SK-N-DZ (cell line): ENCODE results near the gene LILRA2. TPM values are rescaled to one million over a fixed set of nuclear protein-coding genes. Genes with fewer than 3 reads are reported as not detected.
"Not testable (repeated sequence)": the region's sequence is repeated elsewhere in the genome, so short reads cannot be mapped to it uniquely, and the experiment has no call there.

ENCODE experiments used
- DNase-seq: peaks from one replicate; pipeline ENCODE4 v3.0.0-alpha.2; 2015; ENCODE audit warnings: low spot score
- polyA plus RNA-seq, 2 experiments: library from polyadenylated mRNA; depleted of rRNA; stranded (reverse); fragments of >200 nt; gene quantifications; 2 replicates each; pipeline ENCODE4 v1.2.3, GENCODE V29; 2014

The LILRA2 gene
- not detected in 2 replicates for polyA plus RNA-seq (2014; cell fraction: cytosol; rRNA removed)
- polyA plus RNA-seq (2014; cell fraction: nucleus; rRNA removed) = not detected in 2 replicates

DNA sequence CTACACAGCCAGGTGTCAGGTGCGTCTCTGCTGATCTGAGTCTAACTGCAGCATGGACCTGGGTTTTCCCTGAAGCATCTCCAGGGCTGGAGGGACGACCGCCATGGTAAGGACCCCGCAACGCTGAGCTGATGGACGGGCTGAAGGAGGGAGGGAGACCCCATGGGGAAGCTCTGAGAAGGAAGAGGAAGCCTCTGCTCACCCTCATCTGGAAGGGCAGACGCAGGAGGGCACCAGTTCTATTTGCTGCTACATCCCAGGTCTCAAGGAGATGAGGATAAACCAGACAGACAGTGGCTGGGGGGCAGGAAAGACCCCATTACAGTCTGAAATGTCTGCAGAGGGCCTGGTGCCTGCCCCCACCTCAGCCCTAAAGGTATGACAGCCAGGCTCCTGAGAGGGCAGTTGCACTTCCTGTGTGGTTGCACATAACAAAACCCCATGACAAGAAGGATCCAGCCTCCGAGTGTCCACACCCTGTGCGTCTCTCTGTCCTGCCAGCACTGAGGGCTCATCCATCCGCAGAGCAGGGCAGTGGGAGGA, at the start of gene LILRA2:
LILRA2 (plus strand) TSS at position 461 of the 543 bp plus-strand sequence. CDS start 89 bp downstream, outside the sequence.
- DNase-seq = no peak

DNA sequence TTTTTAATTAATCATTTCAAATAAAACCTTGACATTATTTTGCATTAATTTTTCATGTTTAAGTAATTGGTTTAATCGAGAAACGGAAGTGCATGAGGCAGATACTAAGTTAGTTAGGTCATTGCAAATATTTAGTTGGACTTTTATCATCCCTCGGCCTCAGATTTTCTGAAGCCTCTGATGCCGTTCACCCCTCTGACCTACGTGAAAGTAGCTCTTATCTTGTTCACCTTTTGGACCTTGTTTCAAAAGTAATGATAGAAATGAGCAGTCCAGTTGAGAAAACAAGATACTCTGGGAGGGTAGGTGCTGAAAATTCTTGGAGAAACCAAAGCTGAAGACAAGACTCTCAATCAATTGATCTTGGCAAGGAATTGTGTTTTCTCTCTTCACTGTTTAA, 48.0 kb upstream of the LILRA2 start:
- no peak for DNase-seq

DNA sequence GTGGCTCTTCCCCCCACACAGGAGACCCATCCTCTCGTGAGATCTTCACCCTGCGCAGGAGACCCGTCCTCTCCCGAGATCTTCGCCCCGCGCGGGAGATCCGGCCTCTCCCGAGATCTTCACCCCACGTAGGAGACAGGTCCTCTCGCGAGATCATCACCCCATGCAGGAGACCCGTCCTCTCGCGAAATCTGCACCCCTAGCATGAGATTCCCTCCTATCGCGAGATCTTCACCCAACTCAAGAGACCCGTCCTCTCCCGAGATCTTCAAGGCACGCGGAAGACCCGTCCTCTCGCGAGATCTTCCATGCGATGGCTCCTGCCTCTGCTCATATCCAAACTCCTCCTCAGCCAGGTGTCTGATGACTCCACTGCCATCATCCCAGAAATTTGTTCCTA, 46.6 kb upstream of the LILRA2 start:
- DNase-seq = no peak

DNA sequence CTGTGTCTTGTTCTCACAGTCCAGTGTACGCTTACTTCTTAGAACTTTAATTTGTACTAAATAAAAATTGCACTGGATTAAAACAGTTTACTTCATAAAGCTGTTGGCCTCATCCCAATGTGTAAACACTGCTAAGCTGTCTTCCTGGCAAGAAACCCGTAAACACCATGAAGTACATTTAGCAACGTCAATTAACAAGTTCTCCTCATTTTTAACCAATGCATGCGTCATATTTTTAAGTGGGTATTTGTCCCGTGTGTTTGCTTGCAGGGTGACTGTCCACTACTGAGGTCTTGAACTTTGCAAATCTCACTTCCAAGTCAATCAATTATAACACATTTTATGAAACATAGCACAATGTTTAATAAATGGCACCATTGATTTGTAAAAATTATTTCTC, 42.7 kb upstream of the LILRA2 start:
- no peak for DNase-seq

DNA sequence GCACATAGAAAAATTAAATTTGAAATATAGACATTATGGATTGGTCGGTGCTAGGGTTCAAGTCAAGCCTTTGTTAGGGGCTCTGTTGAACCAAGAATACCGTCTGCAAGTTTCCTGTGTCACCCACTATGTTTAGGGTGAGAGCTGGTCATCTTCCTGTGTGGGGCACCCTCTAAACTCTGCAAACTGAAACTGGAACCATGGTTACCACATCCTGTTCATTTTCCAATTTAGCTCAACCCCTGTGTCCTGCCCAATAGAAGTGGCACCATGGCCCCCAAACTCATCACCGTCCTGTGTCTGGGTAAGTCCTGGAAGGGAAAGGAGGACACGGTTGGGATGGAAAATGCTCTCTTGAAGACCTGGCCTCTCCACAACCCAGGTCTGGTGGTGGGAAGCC, 41.1 kb upstream of the LILRA2 start:
- no peak for DNase-seq

DNA sequence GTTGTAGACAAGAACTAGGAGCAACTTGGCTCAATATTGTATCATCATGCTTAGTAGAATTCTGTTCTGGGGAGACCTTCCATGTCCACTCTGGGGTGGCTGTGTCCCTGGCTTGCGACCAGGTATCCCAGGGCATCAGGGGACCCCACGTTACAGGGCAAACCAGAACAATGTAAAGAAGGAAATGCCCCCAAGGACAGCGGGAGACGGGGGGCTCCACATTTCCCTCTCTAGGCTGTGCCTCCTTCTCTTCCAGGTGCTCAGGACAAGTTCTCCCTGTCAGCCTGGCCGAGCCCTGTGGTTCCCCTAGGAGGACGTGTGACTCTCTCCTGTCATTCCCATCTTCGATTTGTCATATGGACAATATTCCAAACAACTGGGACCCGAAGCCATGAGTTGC, 40.1 kb upstream of the LILRA2 start:
- no peak for DNase-seq

DNA sequence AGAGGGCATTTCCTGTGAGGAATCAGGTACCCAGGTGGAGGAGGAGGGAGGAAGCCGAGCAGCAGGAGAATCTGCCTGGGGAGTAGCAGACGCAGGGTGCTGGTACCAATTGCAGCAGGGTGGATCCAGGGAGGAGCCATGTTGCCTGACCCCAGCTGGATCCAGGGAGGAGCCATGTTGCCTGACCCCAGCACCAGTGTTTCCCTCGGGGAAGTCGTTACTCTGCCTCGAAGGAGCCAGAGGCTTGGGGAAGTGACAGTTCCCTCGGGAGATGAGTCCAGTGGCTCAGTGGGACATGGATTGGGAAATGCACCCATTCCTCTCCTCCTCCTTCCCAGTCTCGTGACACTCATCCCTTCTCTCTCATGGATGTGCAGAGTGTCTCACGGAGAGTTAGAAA, 39.4 kb upstream of the LILRA2 start:
- DNase-seq = no peak

DNA sequence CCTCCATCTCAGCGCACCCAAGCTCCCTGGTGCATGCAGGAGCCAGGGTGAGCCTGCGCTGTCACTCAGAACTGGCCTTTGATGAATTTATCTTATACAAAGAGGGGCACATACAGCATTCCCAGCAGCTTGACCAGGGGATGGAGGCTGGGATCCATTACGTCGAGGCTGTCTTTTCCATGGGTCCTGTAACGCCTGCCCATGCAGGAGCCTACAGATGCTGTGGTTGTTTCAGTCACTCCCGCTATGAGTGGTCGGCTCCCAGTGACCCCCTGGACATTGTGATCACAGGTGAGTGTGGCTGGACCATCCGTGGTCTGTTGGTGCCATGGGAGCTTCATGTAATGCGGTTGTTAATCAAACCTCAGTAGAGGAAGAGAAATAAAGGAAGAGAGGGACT, 38.0 kb upstream of the LILRA2 start:
- DNase-seq = no peak

DNA sequence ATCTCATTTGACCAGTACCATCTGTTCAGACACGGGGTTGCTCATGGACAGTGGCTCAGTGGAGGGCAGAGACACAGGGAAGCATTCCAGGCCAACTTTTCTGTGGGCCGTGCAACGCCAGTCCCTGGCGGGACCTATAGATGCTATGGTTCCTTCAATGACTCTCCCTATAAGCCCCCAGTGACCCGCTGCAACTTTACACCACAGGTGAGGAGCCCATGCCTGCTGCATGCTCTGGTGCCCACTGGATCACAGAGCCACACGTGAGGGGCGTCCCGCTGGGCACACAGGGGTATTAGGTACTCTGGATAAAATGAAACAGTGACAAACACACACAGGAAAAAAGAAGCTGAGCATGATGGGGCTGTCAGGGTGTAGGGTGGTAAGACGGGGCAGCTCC, 36.6 kb upstream of the LILRA2 start:
- DNase-seq = no peak

DNA sequence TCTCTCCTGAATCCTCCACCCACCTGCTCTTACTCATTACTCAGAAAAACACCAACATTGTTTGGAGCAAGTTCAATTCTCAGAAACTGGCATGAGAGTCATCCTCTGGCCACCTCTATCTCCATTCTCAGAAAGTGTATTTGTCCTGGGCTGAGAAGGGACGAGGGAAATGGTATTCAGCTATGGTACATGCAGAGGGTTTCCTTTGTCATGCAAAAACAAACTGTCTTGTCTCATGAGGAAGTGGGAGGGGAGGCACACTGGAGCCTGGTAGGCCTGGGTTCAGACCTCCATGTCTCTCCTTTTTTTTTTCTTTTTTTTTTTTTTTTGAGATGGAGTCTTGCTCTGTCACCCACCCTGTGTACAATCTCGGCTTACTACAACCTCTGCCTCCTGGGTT, 31.9 kb upstream of the LILRA2 start:
- no peak for DNase-seq

DNA sequence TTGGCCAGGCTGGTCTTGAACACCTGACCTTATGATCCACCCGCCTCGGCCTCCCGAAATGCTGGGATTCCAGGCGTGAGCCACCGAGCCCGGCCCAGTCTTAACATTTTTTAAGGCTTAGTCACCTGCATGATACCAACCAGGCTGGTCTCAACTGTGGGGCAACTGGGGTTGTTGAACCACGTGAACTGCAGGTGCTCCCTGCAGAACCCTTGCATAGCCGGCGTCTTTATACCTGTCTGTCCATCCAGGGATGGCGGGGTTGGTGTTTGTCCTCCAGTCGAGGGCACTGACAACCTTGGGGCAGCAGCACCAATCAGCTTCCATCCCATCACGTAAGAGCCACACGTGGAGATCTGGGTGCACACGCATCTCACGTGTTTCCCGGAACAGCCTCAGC, 24.8 kb upstream of the LILRA2 start:
- DNase-seq = no peak

DNA sequence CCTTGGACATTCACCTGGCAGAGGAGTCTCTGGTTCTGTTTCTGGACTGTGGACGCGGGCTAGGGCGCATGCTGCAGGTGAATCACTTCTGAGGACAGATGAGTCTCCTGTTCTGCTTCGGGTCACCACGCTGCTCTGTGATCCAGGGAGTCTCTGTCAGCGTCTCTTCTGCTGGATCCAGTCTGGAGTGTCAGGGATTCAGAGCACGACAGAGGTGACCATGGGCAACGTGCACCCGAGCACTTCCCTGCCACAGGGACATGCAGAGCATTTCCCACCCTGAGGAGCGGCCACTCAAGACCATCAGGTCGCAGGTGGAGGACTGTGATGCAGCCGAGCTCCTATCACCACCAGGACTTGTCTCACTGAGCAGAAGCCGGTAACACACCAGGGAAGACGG, 24.4 kb upstream of the LILRA2 start:
- no peak for DNase-seq

DNA sequence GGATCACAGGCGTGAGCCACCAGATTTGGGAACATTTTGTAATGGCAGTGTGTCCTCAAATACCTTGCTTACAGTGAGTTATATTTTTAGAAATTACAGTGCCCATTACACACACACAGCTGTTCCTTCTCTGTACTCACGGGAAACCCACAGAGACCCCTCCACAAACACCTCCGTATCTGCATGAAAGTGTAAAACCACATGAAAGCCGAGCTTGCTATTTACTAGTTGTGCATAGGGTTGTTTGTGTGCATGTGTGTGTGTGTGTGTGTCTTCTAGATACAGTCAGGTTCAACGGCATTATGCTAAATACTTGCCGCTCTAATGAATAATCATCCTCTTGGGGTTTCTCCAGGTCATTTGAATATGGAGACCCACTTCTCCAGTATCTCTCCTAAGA, 22.3 kb upstream of the LILRA2 start:
- no peak for DNase-seq

DNA sequence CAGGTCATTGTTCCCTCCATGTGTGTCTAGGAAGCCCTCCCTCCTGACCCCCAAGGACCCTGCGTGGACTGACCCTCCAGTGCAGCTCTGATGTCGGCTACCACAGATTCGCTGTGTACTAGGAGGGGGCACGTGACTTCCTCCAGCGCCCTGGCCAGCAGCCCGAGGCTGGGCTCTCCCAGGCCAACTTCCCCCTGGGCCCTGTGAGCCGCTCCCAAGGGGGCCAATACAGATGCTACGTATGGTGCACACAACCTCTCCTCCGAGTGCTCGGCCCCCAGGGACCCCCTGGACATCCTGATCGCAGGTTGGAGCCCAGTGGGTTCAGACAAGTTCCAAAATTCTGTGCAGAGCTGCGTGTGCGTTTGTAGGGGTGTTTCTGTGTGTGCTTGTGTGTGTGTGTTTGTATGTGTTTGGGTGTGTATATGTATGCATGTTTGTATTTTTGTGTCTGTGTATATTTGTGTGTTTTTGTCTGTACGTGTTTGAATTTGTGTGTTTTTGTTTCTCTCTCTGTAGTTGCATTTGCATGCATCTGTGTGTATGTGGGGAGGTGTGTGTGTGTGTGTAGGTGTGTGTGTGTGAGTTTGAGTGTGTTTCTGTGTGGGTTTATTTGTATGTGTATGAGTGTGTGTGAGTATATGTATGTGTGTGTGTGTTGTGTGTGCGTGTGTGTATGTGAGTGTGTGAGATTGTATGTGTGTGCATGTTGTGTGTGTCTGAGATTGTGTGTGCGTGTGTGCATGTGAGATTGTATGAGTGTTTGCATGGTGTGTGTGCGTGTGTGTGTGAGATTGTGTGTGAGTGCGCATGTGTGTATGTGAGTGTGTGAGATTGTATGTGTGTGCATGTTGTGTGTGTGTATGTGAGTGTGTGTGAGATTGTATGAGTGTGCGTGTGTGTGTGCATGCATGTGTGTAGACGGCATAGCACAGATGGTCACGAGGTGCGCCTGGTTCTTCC, 21.4 kb upstream of the LILRA2 start:
- no peak for DNase-seq

DNA sequence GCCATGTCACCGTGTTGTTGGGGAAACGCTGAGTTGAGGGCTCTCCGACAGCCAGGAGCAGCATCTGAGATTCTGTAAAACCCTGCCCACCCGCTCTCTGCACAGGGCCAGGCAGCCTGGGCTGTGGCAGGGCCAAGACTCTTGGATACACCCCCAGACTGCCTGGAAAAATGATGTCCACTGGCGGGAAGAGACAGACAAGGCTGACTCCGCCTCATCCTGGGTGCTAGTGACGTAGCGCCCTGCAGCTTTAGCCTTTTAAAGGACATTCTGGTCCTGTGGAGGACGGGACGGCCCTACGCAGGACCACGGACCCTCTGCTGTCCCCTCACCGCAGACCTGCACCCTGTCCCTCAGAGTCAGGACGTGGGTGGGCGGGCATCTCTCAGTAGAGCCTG, 20.7 kb upstream of the LILRA2 start:
- DNase-seq = no peak

DNA sequence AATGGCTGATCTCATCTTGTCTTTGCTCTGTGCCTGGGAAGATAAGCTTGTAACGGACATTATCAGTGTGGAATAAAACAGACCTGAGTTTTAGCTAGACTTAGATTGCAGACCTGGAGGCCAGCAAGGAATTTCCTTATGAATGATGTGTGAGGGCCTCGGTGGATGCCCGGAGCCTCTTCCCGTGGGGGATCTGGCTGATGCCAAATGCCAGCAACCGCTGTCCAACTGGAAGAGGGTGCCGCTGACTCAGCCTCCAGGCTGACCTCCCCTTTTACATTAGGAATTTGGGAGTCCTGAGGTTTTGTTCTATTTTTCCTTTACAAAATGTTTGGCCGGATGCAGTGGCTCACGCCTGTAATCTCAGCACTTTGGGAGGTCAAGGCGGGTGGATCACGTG, 19.6 kb upstream of the LILRA2 start:
- DNase-seq = no peak

DNA sequence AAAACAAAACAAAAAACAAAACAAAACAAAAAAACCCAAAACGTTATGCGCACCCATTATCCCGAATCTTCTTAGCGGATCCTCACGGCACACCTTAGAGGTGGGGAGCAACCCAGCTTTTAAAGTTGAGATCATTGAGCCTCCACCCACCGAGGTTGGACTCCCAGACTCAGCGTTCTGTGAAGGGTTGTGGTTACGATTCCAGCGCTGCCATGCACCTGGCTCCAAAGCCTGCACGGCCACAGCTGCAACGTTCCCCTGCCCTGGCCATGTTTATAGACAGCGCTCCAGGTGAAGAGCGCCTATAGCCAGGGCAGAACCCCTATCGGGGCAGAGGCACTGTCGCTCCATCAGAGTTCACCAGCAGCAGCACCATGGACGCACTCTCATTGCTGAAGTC, 18.7 kb upstream of the LILRA2 start:
- DNase-seq = no peak

DNA sequence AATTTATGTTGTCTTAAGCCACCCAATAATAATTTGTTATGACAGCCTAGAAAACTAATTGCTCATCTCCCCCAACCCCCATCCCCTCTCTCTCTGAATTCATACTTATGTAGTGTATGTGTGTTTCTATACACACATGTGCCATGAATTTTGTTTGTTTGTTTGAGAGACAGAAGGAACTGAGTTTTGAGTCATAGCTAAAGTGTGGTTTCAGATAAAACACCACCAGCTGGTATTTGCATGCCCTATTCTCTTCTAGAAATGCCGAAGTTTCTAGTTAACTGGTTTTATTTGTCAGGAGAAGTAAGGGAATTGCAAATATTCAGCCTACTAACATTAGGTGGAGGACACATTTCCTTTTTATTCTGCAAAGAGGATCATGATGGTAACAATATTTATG, 17.4 kb upstream of the LILRA2 start:
- no peak for DNase-seq

DNA sequence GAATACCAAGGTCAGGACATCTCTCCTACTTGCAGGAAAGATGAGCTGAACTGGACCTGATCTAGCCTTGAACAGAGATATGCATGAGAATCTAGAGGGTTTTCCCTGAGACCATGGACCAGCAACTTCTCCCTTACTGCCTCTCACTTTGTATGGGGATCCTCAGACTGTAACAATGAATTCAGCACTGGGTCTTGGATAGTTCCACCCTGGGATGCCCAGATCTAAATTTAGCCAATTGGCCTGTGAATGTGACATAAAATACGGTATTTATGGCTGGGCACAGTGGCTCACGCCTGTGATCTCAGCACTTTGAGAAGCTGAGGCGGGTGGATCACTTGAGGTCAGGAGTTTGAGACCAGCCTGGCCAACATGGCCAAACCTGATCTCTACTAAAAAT, 15.3 kb upstream of the LILRA2 start:
- DNase-seq = no peak

DNA sequence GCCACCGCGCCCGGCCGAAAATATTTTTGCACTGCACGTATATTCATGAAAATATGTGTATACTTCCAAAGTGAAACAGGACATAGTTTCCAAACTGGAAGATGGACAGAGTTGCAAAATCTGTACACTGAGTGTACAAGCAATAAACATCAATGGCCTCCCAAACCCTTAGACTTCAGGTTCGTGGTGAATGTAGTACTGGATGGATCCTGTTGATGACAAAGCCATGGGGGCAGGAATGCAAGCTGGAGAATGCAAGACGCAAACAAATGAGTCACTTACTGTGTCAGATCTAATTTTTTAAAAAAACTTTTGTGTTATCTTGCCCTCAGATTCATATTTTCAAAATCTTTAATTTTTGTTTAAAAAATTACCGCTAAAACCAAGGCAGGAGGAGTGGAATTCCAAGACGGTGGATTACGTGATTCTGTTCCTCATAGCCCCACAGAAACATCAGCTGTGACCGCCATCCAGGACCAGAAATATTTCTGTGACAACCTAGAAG, 12.7 kb upstream of the LILRA2 start:
- DNase-seq = no peak

DNA sequence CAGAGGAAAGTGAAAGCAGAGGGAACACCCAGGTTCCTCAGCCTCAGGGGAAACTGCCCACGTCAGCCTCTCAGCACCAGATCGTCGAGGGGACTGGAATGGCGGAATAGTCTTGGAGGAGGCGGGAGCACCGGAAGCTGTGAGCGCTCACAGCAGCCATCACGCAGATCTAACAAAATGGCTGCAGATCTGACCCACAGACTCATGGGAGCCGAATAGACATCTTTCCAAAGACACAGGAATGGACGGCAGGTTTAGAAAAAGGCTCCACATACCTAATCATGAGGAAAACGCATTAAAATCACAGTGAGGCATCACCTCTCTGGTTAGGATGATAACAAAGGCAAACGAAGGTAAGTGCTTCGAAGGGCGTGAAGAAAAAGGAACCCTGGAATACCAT, 11.8 kb upstream of the LILRA2 start:
- DNase-seq = no peak

DNA sequence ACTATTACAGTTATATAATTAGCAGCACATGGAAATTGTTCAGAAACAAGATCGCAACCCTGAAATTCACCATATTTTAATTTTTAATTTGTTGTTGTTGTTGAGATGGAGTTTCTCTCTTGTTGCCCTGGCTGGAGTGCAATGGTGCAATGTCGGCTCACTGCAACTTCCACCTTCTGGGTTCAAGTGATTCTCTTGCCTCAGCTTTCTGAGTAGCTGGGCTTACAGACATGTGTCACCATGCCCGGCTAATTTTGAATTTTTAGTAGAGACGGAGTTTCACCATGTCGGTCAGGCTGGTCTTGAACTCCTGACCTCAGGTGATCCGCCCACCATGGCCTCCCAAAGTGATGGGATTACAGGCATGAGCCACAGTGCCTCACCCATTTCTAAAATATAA, 10.4 kb upstream of the LILRA2 start:
- DNase-seq = not testable (repeated sequence)

DNA sequence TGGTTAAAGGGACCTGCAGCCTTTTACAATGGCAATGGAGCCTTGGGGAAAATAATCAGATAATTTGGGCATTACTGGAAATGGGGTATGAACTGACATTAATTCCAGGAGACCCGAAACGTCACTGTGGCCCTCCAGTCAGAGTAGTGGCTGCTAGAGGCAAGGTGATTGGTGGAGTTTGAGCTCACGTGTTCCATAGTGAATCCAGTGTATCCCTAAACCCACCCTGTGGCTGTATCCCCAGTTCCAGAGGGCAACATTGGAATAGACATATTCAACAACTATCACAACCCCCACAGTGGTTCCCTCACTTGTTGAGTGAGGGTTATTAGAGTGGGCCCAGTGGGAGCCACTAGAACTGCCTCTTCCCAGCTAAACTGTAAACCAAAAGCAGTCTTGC, 3.3 kb upstream of the LILRA2 start:
- no peak for DNase-seq
